HCT116 (cell line): Measurements from ENCODE around the gene C17orf100. TPM values are rescaled to one million over a fixed set of nuclear protein-coding genes. Genes with fewer than 3 reads are reported as not detected.

Experiments used
- ATAC-seq: fragments of 200-7000 bp; cut with Tn5 transposase; 2 replicates; pipeline ENCODE4 v1.9.1; 2020; ENCODE audit warnings: mild to moderate bottlenecking, moderate library complexity
- BruUV-seq: library from RNA; stranded (reverse); fragments of 400-500 nt; replicated peaks from 2 replicates; lab custom pipeline; 2021; lab: Mats Ljungman, UMichigan
- CTCF ChIA-PET: fragments of 300-600 bp; sonication (Branson Sonifier 250); formaldehyde crosslinking; loops from one replicate; lab custom pipeline; 2021; ENCODE audit warnings: antibody characterized with exemption; lab: Charles Lee
- POLR2A ChIA-PET: fragments of 300-600, 350-600 bp; sonication (Branson Sonifier 250); formaldehyde crosslinking; loops from one replicate; lab custom pipeline; 2021; ENCODE audit warnings: antibody characterized with exemption; lab: Charles Lee
- RAD21 ChIA-PET, 2 experiments: fragments of 300-600 bp; sonication (Branson Sonifier 250); formaldehyde crosslinking; loops; one replicate each; lab custom pipeline; 2023; ENCODE audit warnings: low total read pairs in 2 of 2; ENCODE audit not compliant: uncharacterized antibody in 2 of 2, unreplicated experiment in 2 of 2, low non-redundant PET in 1 of 2; lab: Charles Lee
- DNase-seq: peaks from one replicate; pipeline ENCODE4 v3.0.0-alpha.2; 2010; ENCODE audit warnings: low read depth, low spot score
- H2AFZ ChIP-seq: fragments of 200-600 bp; shearing (Covaris generic), sonication (generic); 2 replicates; pipeline ENCODE4 v1.6.1; 2017; ENCODE audit warnings: low read depth, mixed run types, mixed read lengths, antibody characterized with exemption, low read length; ENCODE audit not compliant: poor library complexity, severe bottlenecking
- H3K27ac ChIP-seq: 2 replicates; pipeline ENCODE4 v1.5.1; 2012; ENCODE audit warnings: low read depth, low read length
- H3K27me3 ChIP-seq: fragments of 200-600 bp; sonication (generic); 2 replicates; pipeline ENCODE4 v1.6.1; 2016; ENCODE audit warnings: mixed run types, low read length, mixed read lengths; ENCODE audit not compliant: insufficient read depth
- H3K36me3 ChIP-seq, 2 experiments: fragments of 200-500 bp in 1 of 2; fragments of 200-600 bp in 1 of 2; sonication (Bioruptor generic) in 1 of 2; sonication (generic) in 1 of 2; 2 replicates each; pipeline versions ENCODE4 v1.5.1 to v1.6.1; 2014 to 2016; ENCODE audit warnings: low read length in 2 of 2, inconsistent platforms in 1 of 2, mixed read lengths in 1 of 2, mixed run types in 1 of 2; ENCODE audit not compliant: insufficient read depth in 2 of 2, control insufficient read depth in 1 of 2
- H3K4me1 ChIP-seq, 2 experiments: fragments of 200-600 bp in 1 of 2; sonication (generic) in 1 of 2; 2 replicates each; pipeline versions ENCODE4 v1.5.1 to v1.6.1; 2012 to 2017; ENCODE audit warnings: low read length in 2 of 2, inconsistent platforms in 1 of 2, mild to moderate bottlenecking in 1 of 2, mixed read lengths in 1 of 2, mixed run types in 1 of 2, moderate library complexity in 1 of 2; ENCODE audit not compliant: insufficient read depth in 2 of 2, control insufficient read depth in 1 of 2
- H3K4me2 ChIP-seq: fragments of 200-600 bp; sonication (generic); 2 replicates; pipeline ENCODE4 v1.6.1; 2017; ENCODE audit warnings: mixed run types, low read length, mixed read lengths
- H3K4me3 ChIP-seq, 2 experiments: fragments of 200-600 bp in 1 of 2; sonication (generic) in 1 of 2; replicated peaks in 1 of 2; 2 replicates each; pipeline ENCODE4 v1.5.1; 2011 to 2016; ENCODE audit warnings: low read length in 2 of 2, control low read depth in 1 of 2, low read depth in 1 of 2, mild to moderate bottlenecking in 1 of 2, mixed read lengths in 1 of 2, mixed run types in 1 of 2
- H3K79me2 ChIP-seq: fragments of 200-600 bp; sonication (generic); 2 replicates; pipeline ENCODE4 v1.6.1; 2017; ENCODE audit warnings: mild to moderate bottlenecking, mixed run types, low read length, moderate library complexity, mixed read lengths; ENCODE audit not compliant: insufficient read depth
- H3K9ac ChIP-seq: fragments of 200-600 bp; sonication (generic); 2 replicates; pipeline ENCODE4 v1.6.1; 2016; ENCODE audit warnings: low read length, mixed read lengths
- H3K9me2 ChIP-seq: fragments of 200-600 bp; sonication (generic), shearing (Covaris generic); 2 replicates; pipeline ENCODE4 v1.6.1; 2017; ENCODE audit warnings: mixed run types, mild to moderate bottlenecking, moderate library complexity; ENCODE audit not compliant: insufficient read depth
- H3K9me3 ChIP-seq, 2 experiments: fragments of 200-500 bp in 1 of 2; fragments of 200-600 bp in 1 of 2; sonication (Bioruptor generic) in 1 of 2; sonication (generic) in 1 of 2; 2 replicates each; pipeline ENCODE4 v1.6.1; 2014 to 2017; ENCODE audit warnings: low read length in 2 of 2, mixed read lengths in 2 of 2, inconsistent platforms in 1 of 2, low read depth in 1 of 2, mild to moderate bottlenecking in 1 of 2, mixed run types in 1 of 2, moderate library complexity in 1 of 2; ENCODE audit not compliant: control insufficient read depth in 1 of 2, insufficient read depth in 1 of 2
- H4K20me1 ChIP-seq: fragments of 200-600 bp; sonication (generic), shearing (Covaris generic); 2 replicates; pipeline ENCODE4 v1.6.1; 2017; ENCODE audit warnings: mixed run types, mild to moderate bottlenecking, moderate library complexity; ENCODE audit not compliant: insufficient read depth
- ATF3 ChIP-seq: IDR thresholded peaks from 2 replicates; pipeline ENCODE4 v1.6.1; 2012
- CBX3 ChIP-seq: IDR thresholded peaks from 2 replicates; pipeline ENCODE4 v1.6.1; 2012; ENCODE audit warnings: low read depth
- CEBPB ChIP-seq: IDR thresholded peaks from 2 replicates; pipeline ENCODE4 v1.6.1; 2012; ENCODE audit warnings: low read depth
- ELF1 ChIP-seq: IDR thresholded peaks from 2 replicates; pipeline ENCODE4 v1.6.1; 2012; ENCODE audit warnings: low read depth, borderline replicate concordance
- EZH2 ChIP-seq: fragments of 200-600 bp; sonication (generic); IDR thresholded peaks from 2 replicates; pipeline ENCODE4 v1.6.1; 2017; ENCODE audit warnings: antibody characterized with exemption, mixed run types
- EZH2phosphoT487 ChIP-seq: fragments of 200-600 bp; IDR thresholded peaks from 2 replicates; pipeline ENCODE4 v1.6.1; 2018; ENCODE audit warnings: antibody characterized with exemption, borderline replicate concordance
- FOSL1 ChIP-seq: IDR thresholded peaks from 2 replicates; pipeline ENCODE4 v1.6.1; 2012; ENCODE audit warnings: low read depth
- JUND ChIP-seq: IDR thresholded peaks from 2 replicates; pipeline ENCODE4 v1.6.1; 2012
- POLR2A ChIP-seq: IDR thresholded peaks from 2 replicates; pipeline ENCODE4 v1.7.0; 2011; ENCODE audit warnings: borderline replicate concordance; ENCODE audit not compliant: insufficient read depth, insufficient read length; ENCODE audit errors: extremely low read depth
- POLR2AphosphoS5 ChIP-seq: IDR thresholded peaks from 2 replicates; pipeline ENCODE4 v1.6.1; 2011; ENCODE audit warnings: mild to moderate bottlenecking, low read depth, low read length, moderate library complexity
- RAD21 ChIP-seq: IDR thresholded peaks from 2 replicates; pipeline ENCODE4 v1.6.1; 2012; ENCODE audit warnings: low read depth, mild to moderate bottlenecking
- REST ChIP-seq: IDR thresholded peaks from 2 replicates; pipeline ENCODE4 v1.6.1; 2012; ENCODE audit warnings: low read depth
- SIN3A ChIP-seq: IDR thresholded peaks from 2 replicates; pipeline ENCODE4 v1.6.1; 2012; ENCODE audit warnings: low read depth
- SP1 ChIP-seq: IDR thresholded peaks from 2 replicates; pipeline ENCODE4 v1.6.1; 2012; ENCODE audit warnings: low read depth
- SRF ChIP-seq: IDR thresholded peaks from 2 replicates; pipeline ENCODE4 v1.6.1; 2012; ENCODE audit warnings: low read depth
- TCF7L2 ChIP-seq: IDR thresholded peaks from 2 replicates; pipeline ENCODE4 v1.7.0; 2011; ENCODE audit warnings: borderline replicate concordance, inconsistent platforms; ENCODE audit not compliant: insufficient read depth, insufficient read length; ENCODE audit errors: extremely low read depth
- YY1 ChIP-seq: IDR thresholded peaks from 2 replicates; pipeline ENCODE4 v1.6.1; 2011; ENCODE audit warnings: low read length, low read depth, moderate library complexity, mild to moderate bottlenecking; ENCODE audit not compliant: insufficient replicate concordance; ENCODE audit errors: extremely low read depth
- ZFX ChIP-seq: fragments of 450-650 bp; IDR thresholded peaks from 2 replicates; pipeline ENCODE4 v1.6.1; 2017
- ZNF274 ChIP-seq: fragments of 200-500 bp; sonication (Bioruptor generic); IDR thresholded peaks from 2 replicates; pipeline ENCODE4 v1.6.1; 2014; ENCODE audit warnings: mild to moderate bottlenecking, low read depth, low read length, inconsistent platforms
- intact Hi-C: fragments of 100-400 bp; cut with micrococcal nuclease; formaldehyde crosslinking; loops from 2 replicates; pipeline ENCODE4 v1.10.0; 2022
- total RNA-seq: library from RNA; stranded (reverse); gene quantifications from one replicate; pipeline ENCODE4 v1.2.1, GENCODE V29; 2021; ENCODE audit not compliant: unreplicated experiment

C17orf100 gene
- total RNA-seq, 1 experiment from 2014 or later: 0.76 TPM

- Histone ChIP-seq H3K4me2 (no peak overlapping the region), H3K9ac (no peak overlapping the region), H3K79me2 (no peaks in the 10 kb centered on the region), H3K9me3 (no peaks in the 10 kb centered on the region), H3K27me3 (no peaks in the 10 kb centered on the region), H3K4me1 (no peaks in the 10 kb centered on the region), H4K20me1 (no peaks in the 10 kb centered on the region), H3K27ac (no peak overlapping the region), H2AFZ (no peak overlapping the region), H3K4me3 (no peak overlapping the region), H3K9me2 (no peaks in the 10 kb centered on the region), H3K36me3 (no peaks in the 10 kb centered on the region)
- BruUV-seq: no TSS peak
- ATAC-seq: no peak
- ChIA-PET CTCF (interaction anchor here (2.8 kb wide), 1 partner anchor 35 kb away, joined by 13 read pairs; no protein-coding TSS in a partner anchor), RAD21 (no interaction called here), POLR2A (no interaction called here)
- intact Hi-C loops: no loop called here
- DNase-seq: no peak
- no peak for TF ChIP-seq RAD21
- TF ChIP-seq SIN3A: no peak
- TF ChIP-seq FOSL1: no peak
- TF ChIP-seq SRF: no peak
- no peak for TF ChIP-seq REST
- no peak for TF ChIP-seq ZNF274
- no peak for TF ChIP-seq ELF1
- no peak for TF ChIP-seq EZH2
- TF ChIP-seq TCF7L2: no peak
- TF ChIP-seq CBX3: no peak
- no peak for TF ChIP-seq ZFX
- no peak for TF ChIP-seq JUND
- TF ChIP-seq SP1: no peak
- no peak for TF ChIP-seq YY1
- no peak for TF ChIP-seq ATF3
- no peak for TF ChIP-seq POLR2A
- no peak for TF ChIP-seq CEBPB
- no peak for TF ChIP-seq EZH2phosphoT487
- no peak for TF ChIP-seq POLR2AphosphoS5
These were observed 48.7 kb downstream of the C17orf100 start for GRCh38 chr17:6699997-6700947.
